A549 treated with Hydrocortisone at 1 μM for 4 hours (cell line): ENCODE data around the gene MYBPC2. TPM values are rescaled to one million over a fixed set of nuclear protein-coding genes. Genes with fewer than 3 reads are reported as not detected.

Experiments
- total RNA-seq: library from RNA; stranded (reverse); fragments of 200-300 nt; extraction: Qiagen RNA extraction; gene quantifications from 5 replicates; pipeline ENCODE4 v1.2.3, GENCODE V29; 2022

MYBPC2 gene
- 0.02 TPM in 1 of 5 replicates, not detected in the others for total RNA-seq

GRCh38 chr19:50432221-50433028 is at the start of gene MYBPC2:
TSS of gene MYBPC2 (plus strand) at chr19:50432892. CDS start at chr19:50432954, 62 bp downstream.

DNA sequence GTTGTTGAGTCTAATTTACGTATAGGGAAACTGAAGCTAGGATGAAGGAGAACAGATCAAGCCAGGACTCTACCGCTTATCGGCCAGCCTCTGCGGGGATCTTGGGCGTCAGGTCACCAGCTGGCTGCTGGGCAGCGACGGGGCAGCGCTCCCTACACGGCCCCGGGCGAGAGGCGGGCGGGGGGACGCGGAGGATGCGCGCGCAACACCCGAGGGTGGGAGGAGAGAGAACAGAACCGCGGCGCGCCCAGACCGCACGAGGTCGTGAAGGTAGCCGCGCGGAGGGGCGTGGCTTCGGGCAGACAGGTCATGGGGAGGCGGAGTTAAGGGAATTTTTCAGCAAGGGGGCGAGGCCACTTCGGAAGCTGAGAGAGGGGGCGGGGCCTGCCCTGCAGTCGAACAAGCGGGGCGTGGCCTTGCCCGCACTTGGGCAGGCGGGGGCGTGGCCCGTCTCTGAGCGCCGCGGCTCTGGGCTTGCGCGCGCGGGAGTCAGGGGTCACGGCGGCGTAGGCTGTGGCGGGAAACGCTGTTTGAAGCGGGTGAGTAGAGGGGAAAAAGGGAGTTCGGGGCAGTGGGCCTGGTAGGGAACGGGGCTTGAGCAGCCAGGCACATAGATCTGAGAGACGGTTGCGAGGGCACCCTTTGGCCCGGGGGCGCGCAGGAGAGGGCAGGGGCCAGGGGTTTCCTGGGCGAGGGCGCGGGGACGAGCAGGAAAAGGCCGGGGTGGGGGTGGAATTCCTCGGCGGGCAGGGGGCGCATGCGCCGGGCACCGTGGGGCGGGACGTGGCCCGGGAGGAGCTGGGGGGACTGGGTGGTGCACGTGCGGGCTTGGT is 48.6 kb upstream of the MYBPC2 start, which contains the start of gene POLD1:
Gene POLD1, plus strand, starts transcription at position 496 of the 833 bp plus-strand sequence. CDS start 14,505 bp downstream, outside the sequence.

GRCh38 chr19:50418176-50419021 is 14.3 kb upstream of the MYBPC2 start, which contains the start of gene SPIB:
TSS of gene SPIB (plus strand) at chr19:50418938. CDS start at chr19:50418963, 25 bp downstream.

GRCh38 chr19:50476224-50476906 is 43.7 kb downstream of the MYBPC2 start, which contains the start of the genes EMC10 and GARIN5A:
TSS of gene EMC10 (plus strand) at chr19:50476507. CDS start at chr19:50476545, 38 bp downstream.
TSS of gene GARIN5A (minus strand) at chr19:50476848. CDS start at chr19:50476388, 460 bp downstream.

DNA sequence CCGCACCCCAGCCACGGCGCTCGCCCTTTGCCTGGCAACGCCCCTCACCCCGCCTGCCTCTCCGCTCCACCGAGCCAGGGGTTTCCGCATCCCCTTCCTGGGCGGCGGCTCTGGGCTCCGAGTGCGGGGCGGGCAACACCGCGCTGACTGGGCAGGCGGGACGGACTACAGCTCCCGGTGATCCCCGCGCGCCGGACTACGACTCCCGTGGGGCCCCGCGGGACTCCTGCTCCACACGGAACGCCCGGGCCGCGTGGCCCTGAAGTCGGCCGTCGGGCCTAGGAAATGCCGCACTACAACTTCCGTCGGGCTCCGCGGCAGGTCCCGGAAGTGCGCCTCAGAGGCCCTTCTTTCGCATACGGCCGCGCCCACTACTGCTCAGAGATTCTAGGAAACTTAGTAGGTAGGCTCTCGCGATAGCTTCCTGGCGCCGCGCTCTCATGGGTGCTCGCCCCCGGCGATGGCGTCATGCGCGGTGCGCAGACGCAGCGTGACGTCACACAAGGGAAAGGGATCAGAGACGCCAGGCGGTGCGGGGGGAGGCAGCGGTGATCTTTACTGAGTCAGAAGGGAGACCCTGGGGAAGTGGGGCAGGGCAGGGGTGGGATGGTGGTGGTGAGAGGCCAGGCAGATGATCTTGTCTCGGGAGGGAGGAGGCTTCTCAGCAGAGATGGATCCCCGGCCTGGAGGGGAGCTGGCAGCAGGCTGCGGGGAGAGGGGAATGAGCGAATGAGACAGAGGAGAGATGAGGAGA is 78.6 kb downstream of the MYBPC2 start, which contains the start of gene JOSD2:
Gene JOSD2, minus strand, starts transcription at position 123 of the 754 bp plus-strand sequence. CDS start 760 bp downstream, outside the sequence.

GRCh38 chr19:50513746-50514345 is 81.2 kb downstream of the MYBPC2 start, which contains the start of gene ASPDH:
TSS of gene ASPDH (minus strand) at chr19:50513913. CDS start at chr19:50513823, 90 bp downstream.

Other genes starting within 250 kb of the MYBPC2 start
- gene MYH14, start 229.3 kb upstream of the MYBPC2 start, total RNA-seq: 5.4 to 6.5 TPM (median 6.2 TPM) in 5 replicates
- 1.2 to 1.4 TPM (median 1.4 TPM) in 5 replicates for gene KCNC3, start 103.5 kb upstream of the MYBPC2 start, total RNA-seq
- gene NAPSA, start 67.3 kb upstream of the MYBPC2 start, total RNA-seq: 0.65 to 1.3 TPM (median 0.76 TPM) in 5 replicates
- gene NR1H2, start 56.4 kb upstream of the MYBPC2 start, total RNA-seq: 62.6 to 80.7 TPM (median 75.0 TPM) in 5 replicates
- 52.2 to 73.0 TPM (median 71.5 TPM) in 5 replicates for gene POLD1, start 48.5 kb upstream of the MYBPC2 start, total RNA-seq
- gene SPIB, start 14.0 kb upstream of the MYBPC2 start, total RNA-seq: 0.17 to 0.40 TPM (median 0.21 TPM) in 5 replicates
- 112 to 152 TPM (median 149 TPM) in 5 replicates for gene EMC10, start 43.6 kb downstream of the MYBPC2 start, total RNA-seq
- gene GARIN5A, start 44.0 kb downstream of the MYBPC2 start, total RNA-seq: 1.4 to 2.5 TPM (median 2.2 TPM) in 5 replicates
- 46.9 to 86.8 TPM (median 81.8 TPM) in 5 replicates for gene JOSD2, start 78.3 kb downstream of the MYBPC2 start, total RNA-seq
- not detected in 5 replicates for gene ASPDH, start 81.0 kb downstream of the MYBPC2 start, total RNA-seq
- gene LRRC4B, start 135.5 kb downstream of the MYBPC2 start, total RNA-seq: 0.21 to 0.58 TPM (median 0.47 TPM) in 5 replicates
- gene SYT3, start 207.0 kb downstream of the MYBPC2 start, total RNA-seq: 0.30 to 0.71 TPM (median 0.56 TPM) in 5 replicates
- gene C19orf81, start 216.6 kb downstream of the MYBPC2 start, total RNA-seq: 2.7 to 10.9 TPM (median 10.0 TPM) in 5 replicates